MCF 10A (cell line): ENCODE measurements around the gene C6orf62. TPM values are rescaled to one million over a fixed set of nuclear protein-coding genes. Genes with fewer than 3 reads are reported as not detected.

Source experiments
- BruUV-seq: library from RNA; stranded (reverse); fragments of 400-500 nt; replicated peaks from 2 replicates; lab custom pipeline; 2021; lab: Mats Ljungman, UMichigan
- CTCF ChIA-PET: fragments of 300-600 bp; sonication (Branson Sonifier 250); formaldehyde crosslinking; extraction: SDS; loops from one replicate; lab custom pipeline; 2021; ENCODE audit warnings: antibody characterized with exemption, inconsistent platforms; lab: Yijun Ruan, JAX
- POLR2A ChIA-PET: fragments of 300-600, 350-650 bp; sonication (Branson Sonifier 250); formaldehyde crosslinking; extraction: SDS; loops from one replicate; lab custom pipeline; 2020; ENCODE audit warnings: antibody characterized with exemption, inconsistent platforms; lab: Yijun Ruan, JAX
- DNase-seq: peaks from one replicate; pipeline ENCODE4 v3.0.0-alpha.2; 2018; ENCODE audit not compliant: unreplicated experiment
- H3K27ac Mint-ChIP-seq: one replicate; pipeline ENCODE4 v1.8.0; 2022; ENCODE audit warnings: mild to moderate bottlenecking, low read depth, mixed read lengths; ENCODE audit not compliant: unreplicated experiment
- H3K27me3 Mint-ChIP-seq: one replicate; pipeline ENCODE4 v1.8.0; 2022; ENCODE audit warnings: mixed read lengths; ENCODE audit not compliant: insufficient read depth, unreplicated experiment
- H3K36me3 Mint-ChIP-seq: one replicate; pipeline ENCODE4 v1.8.0; 2022; ENCODE audit warnings: mild to moderate bottlenecking, moderate library complexity, mixed read lengths; ENCODE audit not compliant: insufficient read depth, unreplicated experiment
- H3K4me1 Mint-ChIP-seq: one replicate; pipeline ENCODE4 v1.8.0; 2022; ENCODE audit warnings: mixed read lengths; ENCODE audit not compliant: insufficient read depth, unreplicated experiment
- H3K4me3 Mint-ChIP-seq: one replicate; pipeline ENCODE4 v1.8.0; 2022; ENCODE audit warnings: mild to moderate bottlenecking, moderate library complexity, mixed read lengths; ENCODE audit not compliant: unreplicated experiment
- H3K9me3 Mint-ChIP-seq: one replicate; pipeline ENCODE4 v1.8.0; 2022; ENCODE audit warnings: mixed read lengths; ENCODE audit not compliant: unreplicated experiment
- intact Hi-C: fragments of 100-400 bp; cut with micrococcal nuclease; formaldehyde crosslinking; loops from 2 replicates; pipeline ENCODE4 v1.14.1; 2022
- total RNA-seq: library from RNA; stranded (reverse); gene quantifications from 2 replicates; pipeline ENCODE4 v1.2.3, GENCODE V29; 2022
- TF ChIP-seq, protein P1 (sequence below): fragments of 200-600 bp; IDR thresholded peaks from one replicate; pipeline ENCODE4 v1.8.0; 2022; ENCODE audit warnings: antibody characterized with exemption, mild to moderate bottlenecking; ENCODE audit not compliant: unreplicated experiment

The C6orf62 gene
- total RNA-seq, 1 experiment from 2014 or later: 96.2 TPM

DNA sequence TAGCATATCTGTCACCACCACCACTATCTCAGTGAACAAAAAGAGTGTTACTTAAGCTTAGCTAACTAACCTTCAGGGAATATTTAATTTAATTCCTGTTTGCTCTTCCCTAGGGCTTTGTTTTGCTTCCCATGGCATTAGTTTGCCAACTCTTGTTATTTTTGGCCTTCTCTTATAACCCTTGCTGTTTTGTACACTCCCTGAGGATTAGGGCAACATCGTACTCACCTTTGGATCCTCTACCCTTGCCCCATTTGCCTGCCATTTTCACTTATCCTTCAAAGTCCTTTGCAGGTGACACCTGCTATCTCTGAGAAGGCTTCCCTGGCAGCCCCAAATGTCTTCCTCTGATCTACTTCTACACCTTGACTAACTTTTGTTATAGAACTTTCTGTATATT is 28.4 kb downstream of the C6orf62 start:
- H3K4me3 Mint-ChIP-seq: no peak overlapping the region
- H3K4me1 Mint-ChIP-seq: peaks cover 6% of the 10 kb centered on the region
- H3K27me3 Mint-ChIP-seq: no peaks in the 10 kb centered on the region
- no peaks in the 10 kb centered on the region for H3K9me3 Mint-ChIP-seq
- TF ChIP-seq, protein P1, sequence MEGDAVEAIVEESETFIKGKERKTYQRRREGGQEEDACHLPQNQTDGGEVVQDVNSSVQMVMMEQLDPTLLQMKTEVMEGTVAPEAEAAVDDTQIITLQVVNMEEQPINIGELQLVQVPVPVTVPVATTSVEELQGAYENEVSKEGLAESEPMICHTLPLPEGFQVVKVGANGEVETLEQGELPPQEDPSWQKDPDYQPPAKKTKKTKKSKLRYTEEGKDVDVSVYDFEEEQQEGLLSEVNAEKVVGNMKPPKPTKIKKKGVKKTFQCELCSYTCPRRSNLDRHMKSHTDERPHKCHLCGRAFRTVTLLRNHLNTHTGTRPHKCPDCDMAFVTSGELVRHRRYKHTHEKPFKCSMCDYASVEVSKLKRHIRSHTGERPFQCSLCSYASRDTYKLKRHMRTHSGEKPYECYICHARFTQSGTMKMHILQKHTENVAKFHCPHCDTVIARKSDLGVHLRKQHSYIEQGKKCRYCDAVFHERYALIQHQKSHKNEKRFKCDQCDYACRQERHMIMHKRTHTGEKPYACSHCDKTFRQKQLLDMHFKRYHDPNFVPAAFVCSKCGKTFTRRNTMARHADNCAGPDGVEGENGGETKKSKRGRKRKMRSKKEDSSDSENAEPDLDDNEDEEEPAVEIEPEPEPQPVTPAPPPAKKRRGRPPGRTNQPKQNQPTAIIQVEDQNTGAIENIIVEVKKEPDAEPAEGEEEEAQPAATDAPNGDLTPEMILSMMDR: no peak
- BruUV-seq: no TSS peak
- no peak for DNase-seq
- POLR2A ChIA-PET: no interaction called here
- intact Hi-C loops: no loop called here
- no peak overlapping the region for H3K27ac Mint-ChIP-seq
- peaks cover 18% of the 10 kb centered on the region for H3K36me3 Mint-ChIP-seq
- CTCF ChIA-PET: interaction anchor here (1.1 to 3.3 kb wide), 3 partner anchors 109 to 169 kb away, joined by 3 to 18 read pairs (median 16); no protein-coding TSS in a partner anchor

DNA sequence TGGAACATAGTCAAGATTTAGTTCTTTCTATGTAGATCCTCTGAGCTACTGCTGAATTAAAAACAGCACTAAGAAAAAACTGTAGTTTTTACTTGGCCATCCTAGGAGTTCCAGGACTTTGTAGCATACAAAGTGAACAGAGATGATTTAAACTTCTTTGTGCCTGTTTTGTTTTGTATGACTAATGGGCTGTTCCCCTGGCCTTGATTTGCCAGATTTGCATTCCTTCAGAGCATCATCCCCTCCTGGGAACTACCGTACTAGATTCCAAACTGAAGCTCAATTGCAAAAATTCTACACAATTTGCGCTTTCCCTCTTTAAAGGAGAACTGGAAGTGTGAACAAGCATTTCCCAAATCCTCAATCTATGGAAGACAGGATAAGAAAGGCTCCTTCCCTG is 29.0 kb downstream of the C6orf62 start:
- intact Hi-C loops: no loop called here
- Mint-ChIP-seq H3K36me3 (peaks cover 18% of the 10 kb centered on the region), H3K4me3 (no peak overlapping the region), H3K4me1 (peaks cover 6% of the 10 kb centered on the region), H3K9me3 (no peaks in the 10 kb centered on the region), H3K27me3 (no peaks in the 10 kb centered on the region), H3K27ac (no peak overlapping the region)
- no peak for DNase-seq
- no TSS peak for BruUV-seq
- TF ChIP-seq, protein P1: no peak
- POLR2A ChIA-PET: no interaction called here
- CTCF ChIA-PET: interaction anchor here (3.3 kb wide), 1 partner anchor 109 kb away, joined by 16 read pairs; no protein-coding TSS in a partner anchor

- H3K36me3 Mint-ChIP-seq: peaks cover 18% of the 10 kb centered on the region
- no peak for DNase-seq
- peaks cover 6% of the 10 kb centered on the region for H3K4me1 Mint-ChIP-seq
- BruUV-seq: no TSS peak
- H3K9me3 Mint-ChIP-seq: no peaks in the 10 kb centered on the region
- TF ChIP-seq, protein P1: no peak
- H3K27me3 Mint-ChIP-seq: no peaks in the 10 kb centered on the region
- intact Hi-C loops: no loop called here
- ChIA-PET POLR2A (no interaction called here), CTCF (interaction anchor here (0.6 kb wide), 1 partner anchor 78 kb away, joined by 3 read pairs; no protein-coding TSS in a partner anchor)
- H3K4me3 Mint-ChIP-seq: no peak overlapping the region
- H3K27ac Mint-ChIP-seq: no peak overlapping the region
Measured at GRCh38 chr6:24686946-24687345, 32.0 kb downstream of the C6orf62 start.

DNA sequence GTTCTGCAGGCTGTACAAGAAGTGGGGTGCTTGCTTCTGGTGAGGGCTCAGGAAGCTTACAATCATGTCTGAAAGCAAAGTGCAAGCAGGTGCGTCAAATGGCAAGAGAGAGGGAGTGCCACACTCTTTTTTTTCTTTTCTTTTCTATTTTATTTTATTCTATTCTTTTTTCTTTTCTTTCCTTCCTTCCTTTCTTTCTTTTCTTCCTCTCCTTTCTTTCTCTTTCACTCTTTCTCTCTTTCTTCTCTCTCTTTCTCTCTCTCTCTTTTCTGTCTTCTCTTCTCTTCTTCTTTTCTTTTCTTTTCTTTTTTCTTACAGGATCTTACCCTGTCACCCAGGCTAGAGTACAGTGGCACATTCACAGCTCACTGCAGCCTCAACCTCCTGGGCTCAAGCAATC is 32.5 kb downstream of the C6orf62 start:
- CTCF ChIA-PET: interaction anchor here (0.6 kb wide), 1 partner anchor 79 kb away, joined by 3 read pairs; no protein-coding TSS in a partner anchor
- H3K4me1 Mint-ChIP-seq: peaks cover 6% of the 10 kb centered on the region

More for the DNA sequence above, 32.5 kb downstream of the C6orf62 start:
- POLR2A ChIA-PET: no interaction called here
- Mint-ChIP-seq H3K4me3 (no peak overlapping the region), H3K27ac (no peak overlapping the region), H3K36me3 (peaks cover 18% of the 10 kb centered on the region), H3K9me3 (no peaks in the 10 kb centered on the region), H3K27me3 (no peaks in the 10 kb centered on the region)
- no TSS peak for BruUV-seq
- TF ChIP-seq, protein P1: no peak
- DNase-seq: no peak
- intact Hi-C loops: no loop called here
